HepG2 (cell line): ENCODE results near the gene CNTN5. TPM values are rescaled to one million over a fixed set of nuclear protein-coding genes. Genes with fewer than 3 reads are reported as not detected.

Experiments
- ATAC-seq: fragments of 200-7000 bp; cut with Tn5 transposase; 3 replicates; pipeline ENCODE4 v1.9.1; 2020; ENCODE audit warnings: mild to moderate bottlenecking, moderate library complexity
- BruUV-seq: library from RNA; stranded (reverse); fragments of 400-500 nt; replicated peaks from 2 replicates; lab custom pipeline; 2021; lab: Mats Ljungman, UMichigan
- CTCF ChIA-PET: fragments of 300-600 bp; formaldehyde crosslinking; extraction: SDS; loops from one replicate; lab custom pipeline; 2021; ENCODE audit warnings: low total read pairs, inconsistent platforms, low intra/inter-chr PET ratio; lab: Yijun Ruan, JAX
- POLR2A ChIA-PET: fragments of 350-600 bp; sonication (Branson Sonifier 250); formaldehyde crosslinking; loops from one replicate; lab custom pipeline; 2020; ENCODE audit warnings: antibody characterized with exemption, inconsistent platforms; lab: Yijun Ruan, JAX
- DNase-seq: peaks from one replicate; pipeline ENCODE4 v3.0.0-alpha.2; 2015; ENCODE audit warnings: low spot score
- FAIRE-seq: peaks from 3 replicates; lab custom pipeline; 2011; peaks lifted over from hg19 to GRCh38; lab: Jason Lieb, UNC
- H2AFZ ChIP-seq: one replicate; pipeline ENCODE4 v1.6.1; 2011; ENCODE audit warnings: low read length, inconsistent platforms
- H3K27ac ChIP-seq: fragments of 300-600 bp; 3 replicates; pipeline ENCODE4 v1.8.0; 2011; ENCODE audit warnings: mixed run types, mild to moderate bottlenecking, mixed read lengths, low read length, inconsistent platforms; ENCODE audit not compliant: insufficient read depth; ENCODE audit errors: extremely low read length
- H3K27me3 ChIP-seq, 2 experiments: fragments of 200-600 bp in 1 of 2; 2 replicates in 1 of 2; 3 replicates in 1 of 2; pipeline versions ENCODE4 v1.6.0 to v1.8.0; 2011; ENCODE audit warnings: low read length in 2 of 2, mild to moderate bottlenecking in 2 of 2, moderate library complexity in 2 of 2, inconsistent platforms in 1 of 2; ENCODE audit not compliant: insufficient read depth in 2 of 2, control insufficient read depth in 1 of 2
- H3K36me3 ChIP-seq, 2 experiments: fragments of 200-600 bp in 1 of 2; replicated peaks in 1 of 2; 2 replicates in 1 of 2; 3 replicates in 1 of 2; pipeline versions ENCODE4 v1.5.1 to v1.8.0; 2011; ENCODE audit warnings: low read length in 2 of 2, inconsistent platforms in 1 of 2; ENCODE audit not compliant: insufficient read depth in 2 of 2, control insufficient read depth in 1 of 2
- H3K4me1 ChIP-seq: 2 replicates; pipeline ENCODE4 v1.5.1; 2012; ENCODE audit warnings: low read length, inconsistent platforms; ENCODE audit not compliant: insufficient read depth
- H3K4me2 ChIP-seq: 2 replicates; pipeline ENCODE4 v1.6.0; 2011; ENCODE audit warnings: low read depth, low read length, inconsistent platforms
- H3K4me3 ChIP-seq, 3 experiments: fragments of 200-600 bp in 1 of 3; sonication (generic), shearing (Covaris generic) in 1 of 3; replicated peaks in 1 of 3; 2 replicates each; pipeline ENCODE4 v1.5.1; 2011 to 2016; ENCODE audit warnings: low read length in 3 of 3, inconsistent platforms in 2 of 3, low read depth in 2 of 3, mild to moderate bottlenecking in 2 of 3, control low read depth in 1 of 3, mixed read lengths in 1 of 3; ENCODE audit not compliant: insufficient read depth in 1 of 3
- H3K79me2 ChIP-seq: one replicate; pipeline ENCODE4 v1.6.1; 2011; ENCODE audit warnings: low read length, inconsistent platforms; ENCODE audit not compliant: insufficient read depth
- H3K9ac ChIP-seq: 2 replicates; pipeline ENCODE4 v1.6.0; 2011; ENCODE audit warnings: mild to moderate bottlenecking, low read depth, low read length, inconsistent platforms; ENCODE audit not compliant: insufficient read depth
- H3K9me3 ChIP-seq: 2 replicates; pipeline ENCODE4 v1.5.1; 2012; ENCODE audit warnings: mild to moderate bottlenecking, low read length
- H4K20me1 ChIP-seq: 2 replicates; pipeline ENCODE4 v1.6.0; 2011; ENCODE audit warnings: inconsistent platforms, mild to moderate bottlenecking, low read length, moderate library complexity; ENCODE audit not compliant: insufficient read depth
- ARID2 ChIP-seq: sonication (generic); formaldehyde crosslinking; IDR thresholded peaks from 2 replicates; pipeline ENCODE4 v1.8.1; 2022; ENCODE audit warnings: mild to moderate bottlenecking, missing genetic modification reagents, borderline replicate concordance
- FIP1L1 ChIP-seq: fragments of 200-400 bp; formaldehyde crosslinking; IDR thresholded peaks from 2 replicates; pipeline ENCODE4 v1.6.1; 2018; ENCODE audit warnings: low read depth, mild to moderate bottlenecking, low read length, moderate library complexity, borderline replicate concordance; ENCODE audit not compliant: insufficient read depth
- GZF1 ChIP-seq: sonication (generic); formaldehyde crosslinking; IDR thresholded peaks from 2 replicates; pipeline ENCODE4 v1.5.1; 2020; ENCODE audit warnings: mild to moderate bottlenecking, missing genetic modification reagents
- MTF1 ChIP-seq: sonication (generic); formaldehyde crosslinking; IDR thresholded peaks from 2 replicates; pipeline ENCODE4 v1.5.0; 2020; ENCODE audit warnings: missing genetic modification reagents
- NFRKB ChIP-seq: fragments of 450-650 bp; IDR thresholded peaks from 2 replicates; pipeline ENCODE4 v1.6.1; 2017
- PAF1 ChIP-seq: IDR thresholded peaks from 2 replicates; pipeline ENCODE4 v1.6.1; 2016; ENCODE audit warnings: missing genetic modification reagents, missing compliant biosample characterization
- PHF20 ChIP-seq: sonication (generic); formaldehyde crosslinking; IDR thresholded peaks from 2 replicates; pipeline ENCODE4 v1.5.0; 2020; ENCODE audit warnings: mild to moderate bottlenecking, missing genetic modification reagents
- SOX5 ChIP-seq: IDR thresholded peaks from 2 replicates; pipeline ENCODE4 v1.6.1; 2016; ENCODE audit warnings: borderline replicate concordance
- U2AF2 ChIP-seq: fragments of 200-400 bp; formaldehyde crosslinking; IDR thresholded peaks from 2 replicates; pipeline ENCODE4 v1.6.1; 2017; ENCODE audit warnings: low read depth, mild to moderate bottlenecking, low read length
- ZNF558 ChIP-seq: sonication (generic); formaldehyde crosslinking; IDR thresholded peaks from 2 replicates; pipeline ENCODE4 v1.9.0; 2022; ENCODE audit warnings: mild to moderate bottlenecking, missing genetic modification reagents, borderline replicate concordance
- ZNF672 ChIP-seq: sonication (generic); formaldehyde crosslinking; IDR thresholded peaks from 2 replicates; pipeline ENCODE4 v1.8.1; 2022; ENCODE audit warnings: missing genetic modification reagents
- WGBS: methylation state at CpG from one replicate; pipeline ENCODE4 v1.1.6; 2017; ENCODE audit warnings: low lambda C conversion rate; 5-methylcytosine and 5-hydroxymethylcytosine counted together
- in situ Hi-C: cut with HindIII; loops from 2 replicates; pipeline ENCODE4 v1.10.0; 2017; ENCODE audit warnings: low pct_unique_long_range_greater_than_20kb; ENCODE audit not compliant: extremely low pct_ligation_motif_present
- intact Hi-C: fragments of 100-400 bp; cut with micrococcal nuclease; formaldehyde crosslinking; loops from one replicate; pipeline ENCODE4 v1.10.0; 2022; ENCODE audit not compliant: unreplicated experiment
- polyA plus RNA-seq, 8 experiments: library from polyadenylated mRNA; depleted of rRNA in 3 of 8; stranded (reverse) in 7 of 8; unstranded in 1 of 8; fragments of >200 nt; fragmentation: Illumina TruSeq in 4 of 8; extraction: Trizol in 4 of 8; gene quantifications; 2 replicates each; pipeline versions ENCODE4 v1.2.1 to v1.2.3, GENCODE V29; 2011 to 2016; ENCODE audit warnings: low read depth in 4 of 8, missing spikeins in 1 of 8, mixed read lengths in 1 of 8; ENCODE audit not compliant: insufficient read depth in 1 of 8
- total RNA-seq, 5 experiments: library from RNA; depleted of rRNA; stranded (reverse); fragments of >200 nt; fragmentation: Illumina TruSeq; extraction: Trizol; gene quantifications; 2 replicates each; pipeline ENCODE4 v1.2.3, GENCODE V29; 2016; ENCODE audit warnings: low read depth in 1 of 5
- TF ChIP-seq, protein P1 (sequence below): sonication (generic); formaldehyde crosslinking; IDR thresholded peaks from 2 replicates; pipeline ENCODE4 v1.4.0; 2020; ENCODE audit warnings: mild to moderate bottlenecking, missing genetic modification reagents, borderline replicate concordance
- TF ChIP-seq, protein P2 (sequence below): sonication (generic); formaldehyde crosslinking; IDR thresholded peaks from 2 replicates; pipeline ENCODE4 v1.5.1; 2020; ENCODE audit warnings: mild to moderate bottlenecking, missing genetic modification reagents, borderline replicate concordance
- TF ChIP-seq, protein P3 (sequence below): sonication (generic); formaldehyde crosslinking; IDR thresholded peaks from 2 replicates; pipeline ENCODE4 v1.9.0; 2021; ENCODE audit warnings: missing genetic modification reagents, mild to moderate bottlenecking, borderline replicate concordance
- TF ChIP-seq, protein P4 (sequence below): sonication (generic); formaldehyde crosslinking; IDR thresholded peaks from 2 replicates; pipeline ENCODE4 v1.4.0; 2020; ENCODE audit warnings: low read depth, missing genetic modification reagents

Gene CNTN5
- total and polyA plus RNA-seq, 2 of the 13 experiments (the other 11 are each of a cell fraction or from before 2014, with no cell fraction given), result not detected

DNA sequence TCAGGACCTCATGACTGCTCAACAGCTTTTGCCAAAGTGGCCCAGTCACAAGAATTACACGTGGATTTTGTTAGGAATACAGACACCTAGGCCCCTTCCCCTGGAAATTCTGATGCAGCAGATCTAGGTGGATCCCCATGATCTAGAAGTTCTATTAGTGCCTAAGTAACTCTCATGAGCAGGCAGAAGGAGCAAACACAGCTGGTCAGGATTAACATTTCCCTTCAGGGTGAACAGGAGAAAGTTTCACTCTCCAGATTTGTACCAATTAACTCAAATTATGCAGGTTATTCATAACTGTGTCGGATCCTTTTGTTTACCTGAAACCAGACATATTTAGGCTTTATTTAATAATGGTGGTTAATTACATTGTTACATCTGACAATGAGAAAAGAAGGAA, 1072.9 kb downstream of the CNTN5 start:
- WGBS, result 0% methylated on average over 2 of the region's 2 CpGs
- no peaks in the 10 kb centered on the region for H3K79me2 ChIP-seq
- no peak overlapping the region for H2AFZ ChIP-seq
- no peak overlapping the region for H3K9ac ChIP-seq
- in situ Hi-C loops (no loop called here), intact Hi-C loops (no loop called here)
- no peaks in the 10 kb centered on the region for H3K27me3 ChIP-seq
- TF ChIP-seq PAF1 (CRISPR knock-in tag) (no peak), MTF1 (CRISPR knock-in tag) (no peak), ZNF672 (no peak), FIP1L1 (no peak), SOX5 (CRISPR knock-in tag) (no peak), ZNF558 (CRISPR knock-in tag) (no peak), ARID2 (CRISPR knock-in tag) (no peak), PHF20 (CRISPR knock-in tag) (no peak), U2AF2 (no peak), NFRKB (no peak), GZF1 (CRISPR knock-in tag) (no peak)
- TF ChIP-seq, protein P1, sequence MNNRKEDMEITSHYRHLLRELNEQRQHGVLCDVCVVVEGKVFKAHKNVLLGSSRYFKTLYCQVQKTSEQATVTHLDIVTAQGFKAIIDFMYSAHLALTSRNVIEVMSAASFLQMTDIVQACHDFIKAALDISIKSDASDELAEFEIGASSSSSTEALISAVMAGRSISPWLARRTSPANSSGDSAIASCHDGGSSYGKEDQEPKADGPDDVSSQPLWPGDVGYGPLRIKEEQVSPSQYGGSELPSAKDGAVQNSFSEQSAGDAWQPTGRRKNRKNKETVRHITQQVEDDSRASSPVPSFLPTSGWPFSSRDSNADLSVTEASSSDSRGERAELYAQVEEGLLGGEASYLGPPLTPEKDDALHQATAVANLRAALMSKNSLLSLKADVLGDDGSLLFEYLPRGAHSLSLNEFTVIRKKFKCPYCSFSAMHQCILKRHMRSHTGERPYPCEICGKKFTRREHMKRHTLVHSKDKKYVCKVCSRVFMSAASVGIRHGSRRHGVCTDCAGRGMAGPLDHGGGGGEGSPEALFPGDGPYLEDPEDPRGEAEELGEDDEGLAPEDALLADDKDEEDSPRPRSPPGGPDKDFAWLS (CRISPR knock-in tag), result no peak
- TF ChIP-seq, protein P2, sequence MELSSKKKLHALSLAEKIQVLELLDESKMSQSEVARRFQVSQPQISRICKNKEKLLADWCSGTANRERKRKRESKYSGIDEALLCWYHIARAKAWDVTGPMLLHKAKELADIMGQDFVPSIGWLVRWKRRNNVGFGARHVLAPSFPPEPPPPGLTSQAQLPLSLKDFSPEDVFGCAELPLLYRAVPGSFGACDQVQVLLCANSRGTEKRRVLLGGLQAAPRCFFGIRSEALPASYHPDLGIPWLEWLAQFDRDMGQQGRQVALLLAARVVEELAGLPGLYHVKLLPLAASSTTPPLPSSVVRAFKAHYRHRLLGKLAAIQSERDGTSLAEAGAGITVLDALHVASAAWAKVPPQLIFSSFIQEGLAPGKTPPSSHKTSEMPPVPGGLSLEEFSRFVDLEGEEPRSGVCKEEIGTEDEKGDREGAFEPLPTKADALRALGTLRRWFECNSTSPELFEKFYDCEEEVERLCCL (CRISPR knock-in tag), result no peak
- TF ChIP-seq, protein P3, sequence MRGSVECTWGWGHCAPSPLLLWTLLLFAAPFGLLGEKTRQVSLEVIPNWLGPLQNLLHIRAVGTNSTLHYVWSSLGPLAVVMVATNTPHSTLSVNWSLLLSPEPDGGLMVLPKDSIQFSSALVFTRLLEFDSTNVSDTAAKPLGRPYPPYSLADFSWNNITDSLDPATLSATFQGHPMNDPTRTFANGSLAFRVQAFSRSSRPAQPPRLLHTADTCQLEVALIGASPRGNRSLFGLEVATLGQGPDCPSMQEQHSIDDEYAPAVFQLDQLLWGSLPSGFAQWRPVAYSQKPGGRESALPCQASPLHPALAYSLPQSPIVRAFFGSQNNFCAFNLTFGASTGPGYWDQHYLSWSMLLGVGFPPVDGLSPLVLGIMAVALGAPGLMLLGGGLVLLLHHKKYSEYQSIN (CRISPR knock-in tag), result no peak
- TF ChIP-seq, protein P4, sequence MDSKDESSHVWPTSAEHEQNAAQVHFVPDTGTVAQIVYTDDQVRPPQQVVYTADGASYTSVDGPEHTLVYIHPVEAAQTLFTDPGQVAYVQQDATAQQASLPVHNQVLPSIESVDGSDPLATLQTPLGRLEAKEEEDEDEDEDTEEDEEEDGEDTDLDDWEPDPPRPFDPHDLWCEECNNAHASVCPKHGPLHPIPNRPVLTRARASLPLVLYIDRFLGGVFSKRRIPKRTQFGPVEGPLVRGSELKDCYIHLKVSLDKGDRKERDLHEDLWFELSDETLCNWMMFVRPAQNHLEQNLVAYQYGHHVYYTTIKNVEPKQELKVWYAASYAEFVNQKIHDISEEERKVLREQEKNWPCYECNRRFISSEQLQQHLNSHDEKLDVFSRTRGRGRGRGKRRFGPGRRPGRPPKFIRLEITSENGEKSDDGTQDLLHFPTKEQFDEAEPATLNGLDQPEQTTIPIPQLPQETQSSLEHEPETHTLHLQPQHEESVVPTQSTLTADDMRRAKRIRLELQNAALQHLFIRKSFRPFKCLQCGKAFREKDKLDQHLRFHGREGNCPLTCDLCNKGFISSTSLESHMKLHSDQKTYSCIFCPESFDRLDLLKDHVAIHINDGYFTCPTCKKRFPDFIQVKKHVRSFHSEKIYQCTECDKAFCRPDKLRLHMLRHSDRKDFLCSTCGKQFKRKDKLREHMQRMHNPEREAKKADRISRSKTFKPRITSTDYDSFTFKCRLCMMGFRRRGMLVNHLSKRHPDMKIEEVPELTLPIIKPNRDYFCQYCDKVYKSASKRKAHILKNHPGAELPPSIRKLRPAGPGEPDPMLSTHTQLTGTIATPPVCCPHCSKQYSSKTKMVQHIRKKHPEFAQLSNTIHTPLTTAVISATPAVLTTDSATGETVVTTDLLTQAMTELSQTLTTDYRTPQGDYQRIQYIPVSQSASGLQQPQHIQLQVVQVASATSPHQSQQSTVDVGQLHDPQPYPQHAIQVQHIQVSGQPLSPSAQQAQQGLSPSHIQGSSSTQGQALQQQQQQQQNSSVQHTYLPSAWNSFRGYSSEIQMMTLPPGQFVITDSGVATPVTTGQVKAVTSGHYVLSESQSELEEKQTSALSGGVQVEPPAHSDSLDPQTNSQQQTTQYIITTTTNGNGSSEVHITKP (CRISPR knock-in tag), result no peak
- H3K4me2 ChIP-seq, result no peak overlapping the region
- POLR2A ChIA-PET, result no interaction called here
- H3K27ac ChIP-seq, result no peak overlapping the region
- no TSS peak for BruUV-seq
- H3K4me1 ChIP-seq, result no peaks in the 10 kb centered on the region
- ATAC-seq (no peak), FAIRE-seq (no peak), DNase-seq (no peak)
- H3K4me3 ChIP-seq, result no peak overlapping the region
- H3K9me3 ChIP-seq, result no peaks in the 10 kb centered on the region
- H4K20me1 ChIP-seq, result no peaks in the 10 kb centered on the region
- CTCF ChIA-PET, result no interaction called here
- H3K36me3 ChIP-seq, result no peaks in the 10 kb centered on the region
